H9 (cell line): ENCODE data around the gene CCNYL1. TPM values are rescaled to one million over a fixed set of nuclear protein-coding genes. Genes with fewer than 3 reads are reported as not detected.

ENCODE experiments used
- DNase-seq: peaks from one replicate; pipeline ENCODE4 v3.0.0-alpha.2; 2017
- H2AFZ ChIP-seq: one replicate; pipeline ENCODE4 v1.6.1; 2013; ENCODE audit warnings: mild to moderate bottlenecking, low read length, control low read depth, moderate library complexity
- H2AK5ac ChIP-seq: 2 replicates; pipeline ENCODE4 v1.6.1; 2013; ENCODE audit warnings: low read length, control low read depth, mixed read lengths; ENCODE audit not compliant: insufficient read length
- H2BK120ac ChIP-seq: one replicate; pipeline ENCODE4 v1.6.1; 2013; ENCODE audit warnings: low read depth, mild to moderate bottlenecking, low read length, control low read depth, inconsistent platforms; ENCODE audit not compliant: poor library complexity, severe bottlenecking
- H2BK12ac ChIP-seq: 2 replicates; pipeline ENCODE4 v1.6.1; 2013; ENCODE audit warnings: low read length, control low read depth, mixed read lengths, low read depth; ENCODE audit not compliant: insufficient read length
- H2BK15ac ChIP-seq: 2 replicates; pipeline ENCODE4 v1.6.1; 2013; ENCODE audit warnings: low read depth, low read length, control low read depth
- H2BK20ac ChIP-seq: one replicate; pipeline ENCODE4 v1.6.1; 2013; ENCODE audit warnings: low read depth, mild to moderate bottlenecking, low read length, control low read depth, inconsistent platforms; ENCODE audit not compliant: poor library complexity, severe bottlenecking
- H2BK5ac ChIP-seq: 2 replicates; pipeline ENCODE4 v1.6.1; 2013; ENCODE audit warnings: low read length, control low read depth, mixed read lengths; ENCODE audit not compliant: insufficient read length
- H3K14ac ChIP-seq: 2 replicates; pipeline ENCODE4 v1.6.1; 2013; ENCODE audit warnings: low read length, control low read depth; ENCODE audit not compliant: insufficient read depth
- H3K18ac ChIP-seq: 2 replicates; pipeline ENCODE4 v1.6.1; 2013; ENCODE audit warnings: low read depth, mild to moderate bottlenecking, mixed read lengths, low read length, control low read depth; ENCODE audit not compliant: insufficient read length
- H3K23ac ChIP-seq: 2 replicates; pipeline ENCODE4 v1.6.1; 2013; ENCODE audit warnings: low read length, control low read depth, mixed read lengths, low read depth; ENCODE audit not compliant: insufficient read length
- H3K23me2 ChIP-seq: 2 replicates; pipeline ENCODE4 v1.6.1; 2013; ENCODE audit warnings: low read depth, mild to moderate bottlenecking, mixed read lengths, low read length, control low read depth; ENCODE audit not compliant: insufficient read length, poor library complexity, severe bottlenecking
- H3K27ac ChIP-seq: 2 replicates; pipeline ENCODE4 v1.5.1; 2013; ENCODE audit warnings: low read length, control low read depth, mixed read lengths, low read depth; ENCODE audit not compliant: insufficient read length
- H3K27me3 ChIP-seq: 2 replicates; pipeline ENCODE4 v1.6.1; 2013; ENCODE audit warnings: low read length, control low read depth, inconsistent platforms; ENCODE audit not compliant: insufficient read depth
- H3K4ac ChIP-seq: 2 replicates; pipeline ENCODE4 v1.6.1; 2013; ENCODE audit warnings: low read depth, mild to moderate bottlenecking, control low read depth, inconsistent platforms, low read length, moderate library complexity
- H3K4me1 ChIP-seq: 2 replicates; pipeline ENCODE4 v1.6.1; 2013; ENCODE audit warnings: low read length, control low read depth, inconsistent platforms; ENCODE audit not compliant: insufficient read depth
- H3K4me2 ChIP-seq: 2 replicates; pipeline ENCODE4 v1.6.1; 2013; ENCODE audit warnings: low read length, control low read depth, mixed read lengths; ENCODE audit not compliant: insufficient read length, insufficient read depth
- H3K56ac ChIP-seq: 2 replicates; pipeline ENCODE4 v1.6.1; 2013; ENCODE audit warnings: low read depth, mild to moderate bottlenecking, mixed read lengths, low read length, control low read depth; ENCODE audit not compliant: insufficient read length
- H3K79me1 ChIP-seq: 2 replicates; pipeline ENCODE4 v1.6.1; 2013; ENCODE audit warnings: low read depth, mild to moderate bottlenecking, moderate library complexity, low read length, control low read depth, inconsistent platforms; ENCODE audit not compliant: insufficient read depth, poor library complexity, severe bottlenecking
- H3K79me2 ChIP-seq: 2 replicates; pipeline ENCODE4 v1.6.1; 2013; ENCODE audit warnings: low read length, control low read depth, inconsistent platforms; ENCODE audit not compliant: insufficient read depth
- H3K9ac ChIP-seq: 2 replicates; pipeline ENCODE4 v1.6.1; 2013; ENCODE audit warnings: low read length, control low read depth, mixed read lengths; ENCODE audit not compliant: insufficient read length; ENCODE audit errors: extremely low read depth
- H3K9me3 ChIP-seq: one replicate; pipeline ENCODE4 v1.6.1; 2013; ENCODE audit warnings: low read depth, low read length, inconsistent platforms; ENCODE audit not compliant: control insufficient read depth
- H3T11ph ChIP-seq: one replicate; pipeline ENCODE4 v1.6.1; 2013; ENCODE audit warnings: mild to moderate bottlenecking, low read length, control low read depth, inconsistent platforms
- H4K20me1 ChIP-seq: one replicate; pipeline ENCODE4 v1.6.1; 2013; ENCODE audit not compliant: control insufficient read depth, insufficient read length, insufficient read depth
- H4K5ac ChIP-seq: 2 replicates; pipeline ENCODE4 v1.6.1; 2013; ENCODE audit warnings: low read depth, mild to moderate bottlenecking, mixed read lengths, low read length, control low read depth; ENCODE audit not compliant: insufficient read length
- H4K8ac ChIP-seq: replicated peaks from 2 replicates; pipeline ENCODE4 v1.6.1; 2013; ENCODE audit warnings: low read length, control low read depth, mixed read lengths, low read depth; ENCODE audit not compliant: insufficient read length
- H4K91ac ChIP-seq: 2 replicates; pipeline ENCODE4 v1.6.1; 2013; ENCODE audit warnings: low read depth, mild to moderate bottlenecking, moderate library complexity, mixed read lengths, low read length, control low read depth; ENCODE audit not compliant: insufficient read length
- H3K27ac Mint-ChIP-seq, 3 experiments: 2 replicates in 2 of 3; 3 replicates in 1 of 3; pipeline ENCODE4 v1.8.0; 2020 to 2021; ENCODE audit warnings: mixed read lengths in 3 of 3, mild to moderate bottlenecking in 1 of 3, moderate library complexity in 1 of 3
- H3K27me3 Mint-ChIP-seq: 2 replicates; pipeline ENCODE4 v1.8.0; 2021; ENCODE audit warnings: low read depth, mild to moderate bottlenecking, moderate library complexity, mixed read lengths
- H3K36me3 Mint-ChIP-seq, 3 experiments: 2 replicates in 2 of 3; 3 replicates in 1 of 3; pipeline ENCODE4 v1.8.0; 2020 to 2021; ENCODE audit warnings: low read depth in 3 of 3, mixed read lengths in 3 of 3; ENCODE audit not compliant: insufficient read depth in 1 of 3
- H3K4me1 Mint-ChIP-seq, 2 experiments: 2 replicates each; pipeline ENCODE4 v1.8.0; 2020; ENCODE audit warnings: mixed read lengths in 2 of 2
- H3K4me3 Mint-ChIP-seq, 2 experiments: 2 replicates in 1 of 2; 3 replicates in 1 of 2; pipeline ENCODE4 v1.8.0; 2020 to 2021; ENCODE audit warnings: mild to moderate bottlenecking in 2 of 2, mixed read lengths in 2 of 2, moderate library complexity in 1 of 2
- H3K9me3 Mint-ChIP-seq, 2 experiments: 2 replicates in 1 of 2; 3 replicates in 1 of 2; pipeline ENCODE4 v1.8.0; 2020; ENCODE audit warnings: mild to moderate bottlenecking in 2 of 2, mixed read lengths in 2 of 2, moderate library complexity in 1 of 2
- CTCF ChIP-seq: fragments of 200-600 bp; sonication (generic); conservative IDR thresholded peaks from 3 replicates; pipeline ENCODE4 v1.8.0; 2021; ENCODE audit warnings: antibody characterized with exemption, mild to moderate bottlenecking
- WGBS: extraction: QIAGEN DNeasy Blood & Tissue Kit; methylation state at CpG from one replicate; pipeline ENCODE4 v1.1.7; 2013; ENCODE audit warnings: missing lambda C conversion rate, low lambda C conversion rate, mixed read lengths; ENCODE audit not compliant: insufficient read length; ENCODE audit errors: extremely low coverage; 5-methylcytosine and 5-hydroxymethylcytosine counted together
- total RNA-seq: library from RNA; stranded (reverse); gene quantifications from 2 replicates; pipeline ENCODE4 v1.2.1, GENCODE V29; 2021

Gene CCNYL1
- total RNA-seq, 1 experiment from 2014 or later = 27.0 TPM

- H2AFZ ChIP-seq = peak overlapping the region; percentile 80
- H2BK20ac ChIP-seq = no peak overlapping the region
- H3K56ac ChIP-seq = no peak overlapping the region
- H3K9me3 Mint-ChIP-seq = no peaks in the 10 kb centered on the region
- no peak overlapping the region for H2AK5ac ChIP-seq
- H4K20me1 ChIP-seq = no peaks in the 10 kb centered on the region
- no peak overlapping the region for H3K4me2 ChIP-seq
- TF ChIP-seq CTCF = no peak
- H3K4me3 Mint-ChIP-seq = no peak overlapping the region; a peak in 1 of 5 replicates
- H2BK15ac ChIP-seq = no peak overlapping the region
- DNase-seq = no peak
- H2BK5ac ChIP-seq = no peak overlapping the region
- H3K9me3 ChIP-seq = no peaks in the 10 kb centered on the region
- no CpG with 5 or more reads among the region's 3 CpGs for WGBS
- no peaks in the 10 kb centered on the region for H3K79me1 ChIP-seq
- H3K79me2 ChIP-seq = no peaks in the 10 kb centered on the region
- H3K4ac ChIP-seq = no peak overlapping the region
- H3K4me1 ChIP-seq = peaks cover 2% of the 10 kb centered on the region
- no peak overlapping the region for H3K23ac ChIP-seq
- no peak overlapping the region for H4K91ac ChIP-seq
- H3K36me3 Mint-ChIP-seq = no peaks in the 10 kb centered on the region
- no peak overlapping the region for H3T11ph ChIP-seq
- no peaks in the 10 kb centered on the region for H3K27me3 Mint-ChIP-seq
- H3K9ac ChIP-seq = no peak overlapping the region
- H3K18ac ChIP-seq = peak overlapping the region; percentile 42
- no peaks in the 10 kb centered on the region for H3K23me2 ChIP-seq
- peak overlapping the region; percentile 16 for H2BK120ac ChIP-seq
- H2BK12ac ChIP-seq = no peak overlapping the region
- peak overlapping the region in 1 of 3 experiments; percentile 49; a peak in 2 of 7 replicates for H3K27ac Mint-ChIP-seq
- no peak overlapping the region for H3K27ac ChIP-seq
- peaks cover 25 to 27% of the 10 kb centered on the region in 2 experiments for H3K4me1 Mint-ChIP-seq
- no peak overlapping the region for H3K14ac ChIP-seq
- H4K8ac ChIP-seq = no peak overlapping the region
- no peak overlapping the region for H4K5ac ChIP-seq
- H3K27me3 ChIP-seq = no peaks in the 10 kb centered on the region
Observed at GRCh38 chr2:207801259-207801658, 89.8 kb downstream of the CCNYL1 start.
